ENCODE measurements around the gene CCBE1. TPM values are rescaled to one million over a fixed set of nuclear protein-coding genes. Genes with fewer than 3 reads are reported as not detected.

Gene CCBE1
- total and polyA plus RNA-seq, 9 of the 15 experiments (the other 6 are each of a cell fraction or from before 2014, with no cell fraction given), result 0.20 TPM; not detected in 8

- TF ChIP-seq RERE (CRISPR knock-in tag; IDR thresholded peaks at IDR 0.05; ENCODE audit: borderline replicate concordance) (no peak), GABPA (tag; conservative IDR thresholded peaks at IDR 0.05; ENCODE audit: low read depth) (no peak), ZNF518B (CRISPR knock-in tag; IDR thresholded peaks at IDR 0.05) (no peak), TARDBP (IDR thresholded peaks at IDR 0.05) (no peak), SRF (CRISPR knock-in tag; IDR thresholded peaks at IDR 0.05) (no peak), SIN3B (IDR thresholded peaks at IDR 0.05; ENCODE audit: low read depth) (no peak), E2F5 (CRISPR knock-in tag; IDR thresholded peaks at IDR 0.05) (no peak), SP1 (CRISPR knock-in tag; IDR thresholded peaks at IDR 0.05) (no peak), ETS1 (conservative IDR thresholded peaks at IDR 0.05; ENCODE audit: control insufficient read depth, low read depth, low read length) (no peak), SP2 (IDR thresholded peaks at IDR 0.05; ENCODE audit: extremely low read depth, low read depth, low read length, poor library complexity, severe bottlenecking) (no peak), MTA1 (IDR thresholded peaks at IDR 0.05; ENCODE audit: borderline replicate concordance) (no peak), MYNN (IDR thresholded peaks at IDR 0.05) (no peak), MYNN (CRISPR knock-in tag; IDR thresholded peaks at IDR 0.05) (no peak)
Measured at GRCh38 chr18:59419386-59419785, 277.8 kb downstream of the CCBE1 start (continued).
